ENCODE measurements around the gene NR1H3.

NR1H3 gene

DNA sequence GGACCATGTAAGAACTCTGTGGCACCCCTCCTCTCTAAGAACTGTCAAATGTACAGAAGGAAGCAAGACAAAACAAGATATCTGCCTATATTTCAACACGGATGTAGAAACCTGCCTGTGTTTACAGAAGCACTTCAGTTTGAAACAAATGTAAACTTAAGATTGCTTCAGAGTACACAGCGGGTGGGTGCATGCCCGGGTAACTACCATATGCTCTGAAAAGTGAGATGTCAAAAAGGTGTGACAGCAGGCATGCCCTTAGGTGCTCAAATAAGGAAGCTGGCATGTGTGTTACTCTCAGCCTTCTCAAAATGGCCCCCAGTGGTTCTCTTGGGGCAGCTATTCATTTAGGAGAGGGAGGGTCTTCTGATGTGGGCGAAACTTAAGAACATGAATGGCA, 14.3 kb upstream of the NR1H3 start:
- in situ Hi-C loops (cut with MboI; ENCODE audit: low sequenced_read_pairs), result no loop called here

- in situ Hi-C loops (cut with MboI; ENCODE audit: low sequenced_read_pairs), result no loop called here
Measured at GRCh38 chr11:47244448-47245350, 13.1 kb upstream of the NR1H3 start.

- in situ Hi-C loops (cut with MboI; ENCODE audit: low sequenced_read_pairs), result no loop called here
Measured at GRCh38 chr11:47245611-47246357, 12.0 kb upstream of the NR1H3 start.

- in situ Hi-C loops (cut with MboI; ENCODE audit: low sequenced_read_pairs), result no loop called here
Measured at GRCh38 chr11:47247502-47247901, 10.3 kb upstream of the NR1H3 start.

DNA sequence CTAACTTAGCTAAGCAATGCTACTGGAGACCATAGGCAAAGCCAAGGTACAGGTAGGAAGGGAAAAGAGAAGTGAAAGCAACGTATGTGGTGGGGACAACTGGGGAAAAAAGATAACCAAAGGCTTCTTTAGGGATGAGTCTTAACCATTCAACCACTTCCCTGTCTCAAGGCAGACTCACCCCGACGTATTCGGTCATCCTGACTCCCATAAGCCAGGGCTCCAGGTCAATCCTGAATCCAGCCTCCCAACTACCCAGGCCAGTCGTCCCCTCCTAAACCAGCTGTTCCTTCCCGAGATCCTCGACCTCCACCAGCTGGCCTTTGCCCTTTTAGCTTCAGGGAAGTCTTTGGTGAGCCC, 9.5 kb upstream of the NR1H3 start:
- in situ Hi-C loops (cut with MboI; ENCODE audit: low sequenced_read_pairs), result no loop called here

GRCh38 chr11:47248664-47249377, 9.0 kb upstream of the NR1H3 start, which contains the start of gene ACP2:
Gene ACP2, minus strand, starts transcription at chr11:47248814. Its CDS starts 25 bp downstream, at chr11:47248789.
- in situ Hi-C loops (cut with MboI; ENCODE audit: low sequenced_read_pairs), result no loop called here

- in situ Hi-C loops (cut with MboI; ENCODE audit: low sequenced_read_pairs), result no loop called here
Measured at GRCh38 chr11:47249378-47249715, 8.4 kb upstream of the NR1H3 start.

DNA sequence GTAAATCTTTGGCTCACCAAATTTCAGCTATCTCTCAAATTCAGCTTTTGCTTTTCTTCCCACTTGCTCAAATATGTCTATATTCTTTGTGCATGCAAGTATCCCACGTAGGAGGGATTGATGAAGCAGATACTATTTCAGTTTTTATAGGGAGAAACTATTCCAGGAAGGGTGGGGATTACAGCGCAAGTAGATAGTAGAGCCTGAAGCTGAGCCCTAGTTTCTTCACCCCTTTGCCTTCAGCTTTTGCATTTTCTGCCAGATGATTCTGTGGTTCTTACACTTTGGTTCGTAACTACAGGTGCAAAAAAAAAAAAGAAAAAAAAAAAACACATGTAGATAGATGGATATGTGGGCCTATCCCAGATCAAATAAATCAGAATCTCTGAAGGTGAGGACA, 6.0 kb upstream of the NR1H3 start:
- in situ Hi-C loops (cut with MboI; ENCODE audit: low sequenced_read_pairs), result no loop called here

GRCh38 chr11:47253660-47254059, 4.1 kb upstream of the NR1H3 start:
- in situ Hi-C loops (cut with MboI; ENCODE audit: low sequenced_read_pairs), result no loop called here

GRCh38 chr11:47254386-47254785, 3.4 kb upstream of the NR1H3 start:
- in situ Hi-C loops (cut with MboI; ENCODE audit: low sequenced_read_pairs), result no loop called here

GRCh38 chr11:47256374-47256773, 1.4 kb upstream of the NR1H3 start:
- in situ Hi-C loops (cut with MboI; ENCODE audit: low sequenced_read_pairs), result no loop called here

DNA sequence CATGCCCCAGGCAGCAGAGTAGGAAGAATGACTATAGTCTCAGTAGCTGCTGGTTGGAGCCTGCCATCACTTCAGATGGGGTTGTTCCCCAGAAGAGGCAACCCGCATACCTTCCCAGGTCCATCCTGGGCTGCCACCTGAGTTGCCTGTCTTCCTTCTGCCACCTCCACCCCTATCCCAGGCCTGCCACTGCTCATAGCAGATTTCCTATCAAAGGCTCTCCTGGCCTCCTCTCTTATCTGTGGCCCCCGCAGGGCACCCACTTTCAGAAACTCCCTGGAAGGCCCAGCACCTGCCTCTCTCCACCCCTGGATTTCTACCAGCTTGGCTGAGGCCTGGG, 649 bp upstream of the NR1H3 start:
- in situ Hi-C loops (cut with MboI; ENCODE audit: low sequenced_read_pairs), result no loop called here

- in situ Hi-C loops (cut with MboI; ENCODE audit: low sequenced_read_pairs), result no loop called here
Measured at GRCh38 chr11:47258317-47258902, 614 bp downstream of the NR1H3 start.

DNA sequence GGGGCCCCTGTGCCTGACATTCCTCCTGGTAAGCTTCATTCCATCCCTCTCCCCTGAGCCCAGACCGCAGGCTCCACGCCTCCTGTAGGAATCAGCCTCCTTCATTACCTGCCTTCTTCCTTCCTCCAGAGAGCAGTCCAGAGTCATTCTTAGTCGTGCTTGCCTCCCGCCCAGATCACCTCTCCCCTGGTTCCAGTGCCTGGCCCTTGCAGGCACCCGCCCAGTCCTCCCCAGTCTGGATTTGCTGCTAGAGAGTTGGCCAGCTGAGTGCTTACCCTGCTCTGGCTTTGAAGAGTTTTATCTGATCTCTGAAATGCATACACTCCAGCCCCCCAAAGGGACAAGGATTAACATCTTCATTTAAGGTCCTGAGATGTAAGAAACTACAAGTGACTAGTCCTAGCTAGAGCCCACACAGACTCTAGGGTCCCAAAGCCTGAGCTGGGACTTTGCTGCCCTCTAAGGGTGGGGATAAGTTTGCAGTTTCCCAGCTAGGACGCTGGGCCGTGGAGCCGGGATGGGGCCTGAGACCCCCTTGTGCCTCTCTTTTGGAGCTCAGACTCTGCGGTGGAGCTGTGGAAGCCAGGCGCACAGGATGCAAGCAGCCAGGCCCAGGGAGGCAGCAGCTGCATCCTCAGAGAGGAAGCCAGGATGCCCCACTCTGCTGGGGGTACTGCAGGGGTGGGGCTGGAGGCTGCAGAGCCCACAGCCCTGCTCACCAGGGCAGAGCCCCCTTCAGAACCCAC, 1.6 kb downstream of the NR1H3 start:
- in situ Hi-C loops (cut with MboI; ENCODE audit: low sequenced_read_pairs), result no loop called here

DNA sequence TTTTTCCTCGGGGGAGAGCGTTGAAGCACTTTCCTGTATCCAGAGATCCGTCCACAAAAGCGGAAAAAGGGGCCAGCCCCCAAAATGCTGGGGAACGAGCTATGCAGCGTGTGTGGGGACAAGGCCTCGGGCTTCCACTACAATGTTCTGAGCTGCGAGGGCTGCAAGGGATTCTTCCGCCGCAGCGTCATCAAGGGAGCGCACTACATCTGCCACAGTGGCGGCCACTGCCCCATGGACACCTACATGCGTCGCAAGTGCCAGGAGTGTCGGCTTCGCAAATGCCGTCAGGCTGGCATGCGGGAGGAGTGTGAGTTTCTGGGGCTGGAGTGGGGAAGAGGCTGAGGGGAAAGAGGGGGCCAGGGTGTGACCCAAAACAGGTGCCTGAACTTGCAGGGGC, 2.6 kb downstream of the NR1H3 start:
- in situ Hi-C loops (cut with MboI; ENCODE audit: low sequenced_read_pairs), result no loop called here

GRCh38 chr11:47261291-47261800, 3.5 kb downstream of the NR1H3 start:
- in situ Hi-C loops (cut with MboI; ENCODE audit: low sequenced_read_pairs), result no loop called here

DNA sequence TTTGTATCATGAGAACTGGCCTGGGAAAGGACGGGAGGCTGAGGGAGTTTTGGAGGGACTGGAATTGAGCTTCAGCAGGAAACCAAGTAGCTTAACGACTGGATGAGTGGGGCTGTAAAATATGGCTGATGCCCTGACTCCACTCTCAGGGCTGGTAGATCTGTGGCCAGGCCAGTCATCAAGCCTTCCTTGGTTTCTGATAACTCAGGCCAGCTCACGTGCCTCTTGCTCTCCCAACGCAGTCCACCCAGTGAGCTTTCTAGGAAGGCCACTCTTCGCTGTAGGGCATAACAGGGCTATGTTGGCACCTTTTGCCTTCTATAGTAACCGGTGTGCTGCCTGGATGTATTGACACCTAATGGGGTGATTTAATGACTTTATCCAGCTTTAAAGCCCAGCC, 6.3 kb downstream of the NR1H3 start:
- in situ Hi-C loops (cut with MboI; ENCODE audit: low sequenced_read_pairs), result no loop called here

- in situ Hi-C loops (cut with MboI; ENCODE audit: low sequenced_read_pairs), result no loop called here
Measured at GRCh38 chr11:47264521-47264920, 6.7 kb downstream of the NR1H3 start.

DNA sequence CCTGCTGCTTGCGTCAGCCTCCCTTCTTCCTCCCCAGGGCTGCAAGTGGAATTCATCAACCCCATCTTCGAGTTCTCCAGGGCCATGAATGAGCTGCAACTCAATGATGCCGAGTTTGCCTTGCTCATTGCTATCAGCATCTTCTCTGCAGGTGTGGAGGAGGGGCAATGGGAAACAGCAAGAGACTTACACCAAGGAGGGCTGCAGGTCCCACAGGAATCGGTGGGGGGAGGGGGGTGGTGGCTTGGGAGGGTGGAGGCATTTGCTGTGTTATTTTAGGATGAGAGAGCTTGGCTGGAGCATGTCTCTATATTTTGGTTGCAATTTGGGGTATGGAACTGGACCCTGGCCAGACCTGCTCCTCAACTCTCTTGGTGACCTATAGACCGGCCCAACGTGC, 10.1 kb downstream of the NR1H3 start:
- in situ Hi-C loops (cut with MboI; ENCODE audit: low sequenced_read_pairs), result no loop called here

DNA sequence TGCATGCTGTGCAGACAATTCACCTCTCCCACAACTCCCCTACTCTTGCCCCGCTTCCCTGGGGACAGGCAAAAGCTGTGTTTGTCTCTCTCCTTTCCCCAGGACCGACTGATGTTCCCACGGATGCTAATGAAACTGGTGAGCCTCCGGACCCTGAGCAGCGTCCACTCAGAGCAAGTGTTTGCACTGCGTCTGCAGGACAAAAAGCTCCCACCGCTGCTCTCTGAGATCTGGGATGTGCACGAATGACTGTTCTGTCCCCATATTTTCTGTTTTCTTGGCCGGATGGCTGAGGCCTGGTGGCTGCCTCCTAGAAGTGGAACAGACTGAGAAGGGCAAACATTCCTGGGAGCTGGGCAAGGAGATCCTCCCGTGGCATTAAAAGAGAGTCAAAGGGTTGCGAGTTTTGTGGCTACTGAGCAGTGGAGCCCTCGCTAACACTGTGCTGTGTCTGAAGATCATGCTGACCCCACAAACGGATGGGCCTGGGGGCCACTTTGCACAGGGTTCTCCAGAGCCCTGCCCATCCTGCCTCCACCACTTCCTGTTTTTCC, 10.7 kb downstream of the NR1H3 start:
- in situ Hi-C loops (cut with MboI; ENCODE audit: low sequenced_read_pairs), result no loop called here

Data from HL-60/S4 treated with retinoic acid at 250 ng/mL for 4 days and 3 days (cell line).